IPS DF 4.7 (cell line): Measurements from ENCODE around the gene CLEC2A.
"Not testable (repeated sequence)": the region's sequence is repeated elsewhere in the genome, so short reads cannot be mapped to it uniquely, and the experiment has no call there.

Experiments used
- DNase-seq: peaks from one replicate; pipeline ENCODE4 v3.0.0-alpha.2; 2013; ENCODE audit warnings: low spot score; ENCODE audit errors: extremely low read depth

The CLEC2A gene

GRCh38 chr12:9883175-9883574 lies 49.0 kb downstream of the CLEC2A start:
- DNase-seq, result no peak

- DNase-seq, result no peak
Observed at GRCh38 chr12:9881988-9882387, 50.2 kb downstream of the CLEC2A start.

- no peak for DNase-seq
Observed at GRCh38 chr12:9881246-9881645, 50.9 kb downstream of the CLEC2A start, which contains the start of gene KLRF2. Gene KLRF2, plus strand, starts transcription at chr12:9881489. Its CDS starts 107 bp downstream, at chr12:9881596.

DNA sequence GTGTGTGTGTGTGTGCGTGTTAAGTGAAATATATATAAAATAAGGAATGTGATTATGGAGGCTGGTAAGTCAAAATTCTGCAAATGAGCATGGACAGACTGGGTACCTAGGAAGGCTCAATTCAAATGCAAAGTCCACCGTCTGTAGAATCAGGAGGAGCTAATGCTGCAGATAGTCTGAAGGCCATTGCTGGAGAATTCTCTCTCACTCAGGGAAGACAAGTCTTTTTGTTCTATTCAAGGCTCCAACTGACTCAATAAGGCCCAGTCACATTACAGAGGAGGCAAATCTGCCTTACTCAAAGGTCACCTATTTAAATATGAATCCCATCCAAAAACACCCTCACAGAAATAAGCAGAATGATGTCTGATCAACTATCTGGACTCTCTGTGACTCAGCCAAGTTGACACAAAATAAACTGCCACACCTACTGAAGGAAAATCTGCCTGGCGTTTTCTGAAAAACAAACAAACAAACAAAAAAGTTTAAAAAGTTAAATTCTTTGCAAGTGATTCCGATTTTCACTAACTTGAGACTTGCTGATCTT lies 51.6 kb downstream of the CLEC2A start:
- no peak for DNase-seq

DNA sequence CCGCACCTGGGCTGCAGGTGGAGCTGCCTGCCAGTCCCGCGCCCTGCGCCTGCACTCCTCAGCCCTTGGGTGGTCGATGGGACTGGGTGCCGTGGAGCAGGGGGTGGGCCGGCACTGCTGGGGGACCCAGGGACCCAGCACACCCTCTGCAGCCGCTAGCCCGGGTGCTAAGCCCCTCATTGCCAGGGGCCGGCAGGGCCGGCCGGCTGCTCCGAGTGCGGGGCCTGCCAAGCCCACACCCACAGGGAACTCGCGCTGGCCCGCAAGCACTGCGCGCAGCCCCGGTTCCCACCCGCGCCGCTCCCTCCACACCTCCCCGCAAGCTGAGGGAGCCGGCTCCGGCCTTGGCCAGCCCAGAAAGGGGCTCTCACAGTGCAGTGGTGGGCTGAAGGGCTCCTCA lies 56.0 kb downstream of the CLEC2A start:
- DNase-seq, result not testable (repeated sequence)

- DNase-seq, result no peak
Observed at GRCh38 chr12:9872742-9873141, 59.4 kb downstream of the CLEC2A start.

- DNase-seq, result no peak
Observed at GRCh38 chr12:9872162-9872561, 60.0 kb downstream of the CLEC2A start.

DNA sequence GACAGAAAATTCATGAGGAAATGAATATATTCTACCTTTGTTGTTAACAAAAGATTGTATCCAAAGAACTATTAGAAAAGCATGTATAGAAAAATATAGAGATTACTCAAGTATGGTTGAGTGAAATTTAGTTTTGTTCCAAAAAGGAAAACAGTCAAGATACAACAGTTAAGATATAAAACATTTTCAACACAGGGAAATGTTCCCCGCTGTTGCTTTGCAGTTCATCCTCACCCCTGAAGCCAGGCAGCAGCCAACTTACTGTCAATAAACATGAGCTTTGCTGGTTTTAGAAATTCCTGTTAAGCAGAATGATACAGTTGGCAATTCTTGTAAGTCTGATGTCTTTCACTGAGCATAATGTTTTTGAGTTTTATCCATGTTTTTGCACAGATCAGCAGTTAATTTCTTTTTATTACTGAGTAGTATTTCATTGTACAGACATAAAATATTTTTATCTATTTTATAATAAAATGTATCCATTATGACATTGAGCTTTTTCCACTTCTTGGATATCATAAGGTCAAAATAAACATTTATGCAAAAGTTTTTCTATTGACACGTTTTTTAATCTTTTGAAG lies 61.8 kb downstream of the CLEC2A start:
- no peak for DNase-seq

DNA sequence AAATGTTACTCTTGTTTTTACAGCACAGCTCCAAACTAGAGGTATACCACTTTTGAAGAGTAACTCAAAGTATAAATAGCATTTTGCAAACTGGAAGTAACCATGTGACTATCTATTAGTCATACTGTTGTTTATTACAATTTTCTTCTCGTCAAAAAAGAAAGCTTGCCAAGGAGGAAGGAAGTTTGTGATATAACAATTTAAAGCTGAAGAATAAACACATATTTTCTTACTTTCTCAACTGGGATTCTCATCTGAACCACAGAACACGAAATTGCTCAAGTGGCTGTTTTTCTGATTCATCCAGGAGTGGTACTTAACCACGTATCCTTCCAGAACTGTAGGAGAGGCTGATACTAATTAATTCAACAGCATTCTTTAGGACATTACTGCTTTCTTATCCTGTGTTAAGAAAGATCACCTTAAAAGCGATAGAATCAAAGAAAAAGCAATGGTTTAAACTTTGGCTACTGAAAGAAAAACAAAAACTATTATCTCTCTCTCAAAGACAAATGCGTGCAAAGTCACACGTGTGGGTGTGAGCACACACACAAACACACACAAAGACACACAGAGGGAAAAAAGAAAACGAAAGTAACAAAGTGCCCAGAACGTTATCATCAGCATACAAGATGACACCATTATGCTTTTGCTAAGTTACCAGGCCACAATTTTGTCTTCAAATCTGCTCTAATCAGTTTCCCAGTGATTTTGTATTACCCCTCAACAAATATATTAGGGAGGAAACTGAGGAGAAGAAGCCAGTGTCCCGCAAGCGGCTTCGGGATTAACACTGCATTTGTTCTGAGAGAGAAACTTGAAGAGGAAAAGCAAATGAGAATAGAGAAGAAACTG lies 62.6 kb downstream of the CLEC2A start, which contains the start of gene CLEC2B:
CLEC2B (minus strand) TSS at position 48 of the 855 bp plus-strand sequence.
- DNase-seq, result no peak

GRCh38 chr12:9868951-9869306 lies 63.2 kb downstream of the CLEC2A start:
- no peak for DNase-seq

DNA sequence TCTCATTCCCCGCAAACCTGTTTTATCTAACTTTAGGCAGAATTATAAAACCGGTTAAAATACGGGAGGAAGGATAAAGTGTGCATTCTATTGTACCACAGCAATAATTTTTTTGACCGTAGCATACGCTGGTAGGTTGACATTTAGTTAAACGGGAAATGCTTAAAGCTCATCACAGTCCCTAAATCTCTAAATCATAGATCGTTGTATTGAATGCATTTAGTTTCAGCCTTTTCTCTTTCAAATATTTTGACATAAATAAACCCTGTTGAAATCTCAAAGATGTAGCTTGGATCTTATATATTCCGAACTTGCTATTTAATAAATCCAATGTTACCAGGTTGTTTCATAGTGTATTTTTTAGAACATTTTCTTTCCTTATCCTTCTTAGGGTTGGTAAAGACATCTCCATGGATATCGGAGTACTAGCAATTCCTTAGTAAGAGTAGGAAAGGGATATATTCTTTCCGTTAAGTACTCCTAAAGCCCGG lies 63.8 kb downstream of the CLEC2A start:
- no peak for DNase-seq

- DNase-seq, result no peak
Observed at GRCh38 chr12:9867531-9867930, 64.6 kb downstream of the CLEC2A start.

GRCh38 chr12:9866860-9867269 lies 65.3 kb downstream of the CLEC2A start:
- no peak for DNase-seq

DNA sequence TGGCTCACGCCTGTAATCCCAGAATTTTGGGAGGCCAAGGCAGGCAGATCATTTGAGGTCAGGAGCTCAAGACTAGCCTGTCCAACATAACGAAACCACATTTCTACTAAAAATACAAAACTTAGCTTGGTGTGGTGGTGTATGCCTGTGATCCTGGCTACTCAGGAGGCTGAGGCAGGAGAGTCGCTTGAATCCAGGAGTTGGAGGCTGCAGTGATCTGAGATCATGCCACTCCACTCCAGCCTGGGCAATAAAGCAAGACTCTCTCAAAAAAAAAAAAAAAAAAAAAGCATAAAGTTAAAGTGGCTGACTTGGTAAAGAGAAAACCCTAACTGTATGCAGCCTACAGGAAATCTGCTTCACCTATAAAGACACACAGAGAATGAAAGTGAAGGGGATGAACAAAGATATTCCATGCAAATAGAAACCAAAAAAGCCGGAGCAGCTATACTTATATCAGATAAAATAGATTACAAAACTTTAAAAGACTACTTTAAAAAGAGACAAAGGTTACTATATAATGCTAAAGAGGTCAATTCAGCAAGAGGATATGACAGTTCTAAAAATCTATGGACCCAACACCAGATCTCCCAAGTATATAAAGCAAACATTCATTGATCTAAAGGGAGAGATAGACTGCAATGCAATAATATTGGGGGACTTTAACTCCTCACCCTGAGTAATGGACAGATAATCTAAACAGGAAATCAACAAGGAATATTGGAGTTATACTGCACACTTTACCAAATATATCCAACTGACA lies 67.1 kb downstream of the CLEC2A start:
- DNase-seq, result no peak
